Astrocyte (in vitro differentiated cells and primary cell): ENCODE data around the gene RASGRF2. TPM values are rescaled to one million over a fixed set of nuclear protein-coding genes. Genes with fewer than 3 reads are reported as not detected.

ENCODE experiments used
- DNase-seq: peaks from one replicate; pipeline ENCODE4 v3.0.0-alpha.2; 2010; ENCODE audit warnings: low read depth
- FAIRE-seq: peaks from 2 replicates; lab custom pipeline; 2011; peaks lifted over from hg19 to GRCh38; lab: Jason Lieb, UNC
- H2AFZ ChIP-seq: 2 replicates; pipeline ENCODE4 v1.6.0; 2012; ENCODE audit warnings: low read depth, low read length, inconsistent platforms
- H3K27ac ChIP-seq: 2 replicates; pipeline ENCODE4 v1.5.1; 2011; ENCODE audit warnings: low read depth, low read length, inconsistent platforms
- H3K27me3 ChIP-seq: 2 replicates; pipeline ENCODE4 v1.6.0; 2011; ENCODE audit warnings: low read length, inconsistent platforms; ENCODE audit not compliant: insufficient read depth
- H3K36me3 ChIP-seq: 2 replicates; pipeline ENCODE4 v1.5.1; 2011; ENCODE audit warnings: low read length, inconsistent platforms; ENCODE audit not compliant: insufficient read depth
- H3K4me1 ChIP-seq: 2 replicates; pipeline ENCODE4 v1.5.1; 2011; ENCODE audit warnings: low read length, inconsistent platforms; ENCODE audit not compliant: insufficient read depth
- H3K4me2 ChIP-seq: 2 replicates; pipeline ENCODE4 v1.6.0; 2012; ENCODE audit warnings: low read length, inconsistent platforms
- H3K4me3 ChIP-seq: 2 replicates; pipeline ENCODE4 v1.5.1; 2011; ENCODE audit warnings: low read depth, mild to moderate bottlenecking, low read length, inconsistent platforms; ENCODE audit not compliant: insufficient read depth
- H3K79me2 ChIP-seq: 2 replicates; pipeline ENCODE4 v1.6.0; 2012; ENCODE audit warnings: mild to moderate bottlenecking, low read length, inconsistent platforms; ENCODE audit not compliant: insufficient read depth
- H3K9ac ChIP-seq: 2 replicates; pipeline ENCODE4 v1.6.0; 2012; ENCODE audit warnings: mild to moderate bottlenecking, low read length, inconsistent platforms
- H3K9me3 ChIP-seq: 2 replicates; pipeline ENCODE4 v1.5.1; 2012; ENCODE audit warnings: low read depth, mild to moderate bottlenecking, low read length, inconsistent platforms; ENCODE audit not compliant: insufficient read depth
- H4K20me1 ChIP-seq: 2 replicates; pipeline ENCODE4 v1.6.0; 2012; ENCODE audit warnings: low read length, inconsistent platforms; ENCODE audit not compliant: insufficient read depth
- H3K27ac Mint-ChIP-seq: one replicate; pipeline ENCODE4 v1.8.0; 2021; ENCODE audit warnings: mild to moderate bottlenecking, mixed read lengths; ENCODE audit not compliant: unreplicated experiment
- H3K27me3 Mint-ChIP-seq: one replicate; pipeline ENCODE4 v1.8.0; 2021; ENCODE audit warnings: low read depth, mixed read lengths; ENCODE audit not compliant: unreplicated experiment
- H3K36me3 Mint-ChIP-seq: one replicate; pipeline ENCODE4 v1.8.0; 2021; ENCODE audit warnings: low read depth, mixed read lengths; ENCODE audit not compliant: unreplicated experiment
- H3K4me1 Mint-ChIP-seq: one replicate; pipeline ENCODE4 v1.8.0; 2021; ENCODE audit warnings: low read depth, mixed read lengths; ENCODE audit not compliant: unreplicated experiment
- H3K4me3 Mint-ChIP-seq: one replicate; pipeline ENCODE4 v1.8.0; 2021; ENCODE audit warnings: mild to moderate bottlenecking, moderate library complexity, mixed read lengths; ENCODE audit not compliant: unreplicated experiment
- H3K9me3 Mint-ChIP-seq: one replicate; pipeline ENCODE4 v1.8.0; 2021; ENCODE audit warnings: mild to moderate bottlenecking, mixed read lengths; ENCODE audit not compliant: unreplicated experiment
- CTCF ChIP-seq: IDR thresholded peaks from 2 replicates; pipeline ENCODE4 v1.5.1; 2011; ENCODE audit warnings: low read depth, mild to moderate bottlenecking, inconsistent platforms, low read length, moderate library complexity; ENCODE audit not compliant: insufficient read depth
- EZH2 ChIP-seq: IDR thresholded peaks from 2 replicates; pipeline ENCODE4 v1.6.1; 2012; ENCODE audit warnings: mild to moderate bottlenecking, low read length, inconsistent platforms; ENCODE audit not compliant: insufficient read depth
- total RNA-seq: library from RNA; stranded (reverse); gene quantifications from 2 replicates; pipeline ENCODE4 v1.2.1, GENCODE V29; 2021

Gene RASGRF2
- total RNA-seq, 1 donor from 2014 or later, result 8.0 TPM

GRCh38 chr5:81241961-81242648 is 281.9 kb downstream of the RASGRF2 start:
- H3K4me2 ChIP-seq, result no peak overlapping the region
- H2AFZ ChIP-seq, result no peak overlapping the region
- no peak overlapping the region for H3K9ac ChIP-seq
- Mint-ChIP-seq H3K9me3 (no peaks in the 10 kb centered on the region), H3K27ac (no peak overlapping the region), H3K4me3 (no peak overlapping the region), H3K4me1 (peaks cover 30% of the 10 kb centered on the region), H3K36me3 (peaks cover 2% of the 10 kb centered on the region), H3K27me3 (no peaks in the 10 kb centered on the region)
- no peak for DNase-seq
- H3K36me3 ChIP-seq, result no peaks in the 10 kb centered on the region
- no peaks in the 10 kb centered on the region for H3K27me3 ChIP-seq
- H3K4me3 ChIP-seq, result no peak overlapping the region
- H4K20me1 ChIP-seq, result no peaks in the 10 kb centered on the region
- no peak for FAIRE-seq
- H3K4me1 ChIP-seq, result peaks cover 3% of the 10 kb centered on the region
- no peak for TF ChIP-seq EZH2
- TF ChIP-seq CTCF, result no peak
- H3K9me3 ChIP-seq, result no peaks in the 10 kb centered on the region
- H3K27ac ChIP-seq, result no peak overlapping the region
- no peaks in the 10 kb centered on the region for H3K79me2 ChIP-seq

GRCh38 chr5:81242906-81243436 is 282.8 kb downstream of the RASGRF2 start:
- Histone ChIP-seq H3K27ac (no peak overlapping the region), H4K20me1 (no peaks in the 10 kb centered on the region)

More at GRCh38 chr5:81242906-81243436, 282.8 kb downstream of the RASGRF2 start:
- Mint-ChIP-seq H3K36me3 (peaks cover 2% of the 10 kb centered on the region), H3K9me3 (no peaks in the 10 kb centered on the region), H3K27ac (no peak overlapping the region), H3K4me1 (peaks cover 37% of the 10 kb centered on the region), H3K27me3 (no peaks in the 10 kb centered on the region), H3K4me3 (no peak overlapping the region)
- Histone ChIP-seq H2AFZ (no peak overlapping the region), H3K9ac (no peak overlapping the region), H3K36me3 (no peaks in the 10 kb centered on the region), H3K4me2 (no peak overlapping the region), H3K9me3 (no peaks in the 10 kb centered on the region), H3K4me1 (peaks cover 11% of the 10 kb centered on the region), H3K79me2 (no peaks in the 10 kb centered on the region), H3K27me3 (no peaks in the 10 kb centered on the region), H3K4me3 (no peak overlapping the region)
- DNase-seq, result no peak
- TF ChIP-seq CTCF (no peak), EZH2 (no peak)
- no peak for FAIRE-seq
